Activated naive CD4-positive, alpha-beta T cell treated with anti-CD3 and anti-CD28 coated beads, Interleukin-2, amount 10 ng/mL, durations not matched to agents 7 days and 5 days (primary cell): Measurements from ENCODE around the gene TAF13.
"Not testable (repeated sequence)": the region's sequence is repeated elsewhere in the genome, so short reads cannot be mapped to it uniquely, and the experiment has no call there.

Source experiments
- CTCF ChIA-PET: fragments of 350-600 bp; sonication (Branson Sonifier 250); formaldehyde crosslinking; loops from one replicate; lab custom pipeline; 2021; ENCODE audit warnings: antibody characterized with exemption; lab: Charles Lee
- DNase-seq: peaks from one replicate; pipeline ENCODE4 v3.0.0-alpha.2; 2020
- H3K27ac Mint-ChIP-seq: one replicate; pipeline ENCODE4 v1.8.0; 2021; ENCODE audit warnings: mild to moderate bottlenecking, moderate library complexity, mixed read lengths
- H3K27me3 Mint-ChIP-seq: one replicate; pipeline ENCODE4 v1.8.0; 2021; ENCODE audit warnings: mild to moderate bottlenecking, mixed read lengths
- H3K36me3 Mint-ChIP-seq: one replicate; pipeline ENCODE4 v1.8.0; 2021; ENCODE audit warnings: mixed read lengths
- H3K4me1 Mint-ChIP-seq: one replicate; pipeline ENCODE4 v1.8.0; 2021; ENCODE audit warnings: mixed read lengths
- H3K4me3 Mint-ChIP-seq: one replicate; pipeline ENCODE4 v1.8.0; 2021; ENCODE audit warnings: mild to moderate bottlenecking, moderate library complexity, mixed read lengths
- H3K9me3 Mint-ChIP-seq: one replicate; pipeline ENCODE4 v1.8.0; 2021; ENCODE audit warnings: mixed read lengths

TAF13 gene

DNA sequence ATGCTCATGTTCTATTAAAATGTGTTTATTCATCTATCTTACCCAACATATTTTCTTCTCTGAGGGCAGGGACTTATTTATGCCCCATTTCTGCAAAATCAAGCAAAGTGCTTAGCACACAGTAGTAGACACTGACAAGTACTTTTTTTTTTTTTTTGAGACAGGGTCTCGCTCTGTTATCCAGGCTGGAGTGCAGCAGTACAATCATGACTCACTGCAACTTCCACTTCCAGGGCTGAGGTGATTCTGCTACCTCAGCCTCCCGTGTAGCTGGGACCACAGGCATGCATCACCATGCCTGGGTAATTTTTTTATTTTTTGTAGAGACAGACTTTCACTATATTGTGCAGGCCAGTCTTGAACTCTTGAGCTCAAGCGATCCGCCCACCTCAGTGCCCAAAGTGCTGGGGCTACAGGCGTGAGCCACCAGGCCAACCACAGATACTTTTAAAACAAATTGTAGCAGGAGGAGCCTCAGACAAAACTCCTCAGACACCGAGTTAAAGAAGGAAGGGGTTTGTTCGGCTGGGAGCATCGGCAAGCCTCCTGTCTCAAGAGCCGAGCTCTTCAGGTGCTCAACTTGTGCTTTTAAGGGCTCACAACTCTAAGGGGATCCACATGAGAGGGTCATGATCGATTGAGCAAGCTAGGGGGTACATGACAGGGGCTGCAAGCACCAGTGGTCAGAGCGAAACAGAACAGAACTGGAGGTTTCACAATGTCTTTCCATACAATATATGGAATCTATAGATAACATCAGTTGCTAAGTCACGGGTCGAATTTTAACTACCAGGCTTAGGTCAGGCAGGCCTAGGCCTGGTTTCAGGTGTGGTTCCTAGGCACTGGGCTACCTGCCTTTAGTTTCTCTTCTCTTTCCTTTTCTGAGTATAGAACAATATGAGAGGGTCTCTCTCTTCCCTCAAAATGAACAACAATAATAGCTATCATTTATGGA lies 9.0 kb upstream of the TAF13 start:
- H3K9me3 Mint-ChIP-seq: no peaks in the 10 kb centered on the region
- no peak overlapping the region for H3K27ac Mint-ChIP-seq
- H3K4me1 Mint-ChIP-seq: peaks cover 10% of the 10 kb centered on the region
- H3K36me3 Mint-ChIP-seq: peaks cover 6% of the 10 kb centered on the region
- CTCF ChIA-PET: interaction anchor here (1.4 to 1.7 kb wide), 2 partner anchors 28 to 109 kb away, joined by 4 to 5 read pairs; no protein-coding TSS in a partner anchor
- H3K4me3 Mint-ChIP-seq: no peak overlapping the region
- no peak for DNase-seq
- H3K27me3 Mint-ChIP-seq: peaks cover 7% of the 10 kb centered on the region

DNA sequence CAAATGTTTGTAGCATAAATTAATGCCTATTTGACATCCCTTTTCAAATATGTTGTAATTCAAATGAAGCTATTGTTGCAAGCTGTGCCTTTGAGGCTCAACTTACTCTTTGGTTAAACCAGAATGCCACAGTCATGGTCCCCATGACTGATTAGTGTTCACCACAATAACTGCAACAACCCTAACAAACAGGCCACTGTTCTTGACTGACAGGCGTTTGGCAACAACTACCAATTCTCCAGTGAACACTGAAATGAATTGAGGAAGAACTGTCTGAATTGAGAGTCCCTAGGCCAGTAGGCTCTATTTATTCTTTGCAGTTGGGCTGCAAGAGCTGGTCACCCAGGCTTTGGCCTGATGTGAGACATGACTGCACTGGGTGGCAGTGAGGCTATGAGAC lies 8.1 kb upstream of the TAF13 start:
- no peak for DNase-seq
- H3K4me3 Mint-ChIP-seq: no peak overlapping the region
- no peak overlapping the region for H3K27ac Mint-ChIP-seq
- H3K27me3 Mint-ChIP-seq: peaks cover 7% of the 10 kb centered on the region
- no peaks in the 10 kb centered on the region for H3K9me3 Mint-ChIP-seq
- CTCF ChIA-PET: interaction anchor here (1.4 to 1.7 kb wide), 2 partner anchors 29 to 110 kb away, joined by 4 to 5 read pairs; no protein-coding TSS in a partner anchor
- H3K36me3 Mint-ChIP-seq: peaks cover under 1% of the 10 kb centered on the region
- H3K4me1 Mint-ChIP-seq: peaks cover under 1% of the 10 kb centered on the region

DNA sequence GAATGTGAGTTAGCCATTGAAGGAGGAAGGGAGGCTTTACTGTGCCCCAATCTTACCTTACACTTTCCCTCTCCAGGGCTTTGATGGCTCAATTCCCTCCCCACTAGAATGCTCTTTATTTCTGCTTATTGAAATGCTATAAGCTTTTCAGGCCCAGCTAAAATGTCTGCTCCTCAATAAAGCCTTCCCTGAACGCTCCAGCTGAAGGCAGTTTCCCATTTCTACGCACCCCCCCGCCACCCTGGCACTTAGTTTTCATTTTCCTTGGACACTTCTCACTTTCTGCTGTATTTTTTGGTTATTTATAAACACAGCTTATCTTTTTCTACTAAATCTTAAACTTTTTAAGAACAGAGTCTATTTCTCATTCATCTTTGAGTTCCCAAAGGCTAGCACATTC lies 7.7 kb upstream of the TAF13 start:
- no peak overlapping the region for H3K4me3 Mint-ChIP-seq

DNA sequence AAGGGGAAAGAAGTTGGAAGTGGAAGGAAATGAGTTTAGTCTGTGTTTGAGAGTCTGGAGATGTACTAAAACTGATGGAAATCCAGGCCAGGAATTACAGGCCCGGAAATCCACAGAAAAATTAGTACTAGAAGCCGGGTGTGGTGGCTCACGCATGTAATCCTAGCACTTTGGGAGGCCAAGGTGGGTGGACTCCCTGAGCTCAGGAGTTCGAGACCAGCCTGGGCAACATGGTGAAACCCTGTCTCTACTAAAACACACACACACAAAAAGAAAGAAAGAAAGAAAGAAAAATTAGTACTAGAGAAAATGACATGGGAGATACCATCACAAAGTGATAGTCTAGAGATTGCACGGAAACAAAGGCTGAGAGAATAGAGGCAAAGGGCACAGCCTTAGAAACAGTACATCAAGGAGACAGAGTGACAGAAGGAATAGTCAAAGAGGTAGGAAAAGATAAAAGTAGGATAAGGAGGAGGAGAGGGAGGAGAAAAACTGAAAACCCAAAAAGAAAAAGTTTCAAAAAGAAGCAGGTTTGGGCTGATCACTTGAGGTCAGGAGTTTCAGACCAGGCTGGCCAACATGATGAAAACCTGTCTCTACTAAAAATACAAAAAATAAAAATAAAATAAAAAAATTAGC lies 4.8 kb upstream of the TAF13 start:
- Mint-ChIP-seq H3K4me3 (no peak overlapping the region), H3K4me1 (peaks cover 11% of the 10 kb centered on the region), H3K27ac (no peak overlapping the region), H3K36me3 (peaks cover 5% of the 10 kb centered on the region), H3K9me3 (no peaks in the 10 kb centered on the region), H3K27me3 (peaks cover 7% of the 10 kb centered on the region)
- CTCF ChIA-PET: no interaction called here
- DNase-seq: no peak

More for the DNA sequence above, 7.7 kb upstream of the TAF13 start:
- DNase-seq: no peak
- Mint-ChIP-seq H3K27me3 (peaks cover 7% of the 10 kb centered on the region), H3K4me1 (no peaks in the 10 kb centered on the region), H3K36me3 (no peaks in the 10 kb centered on the region), H3K27ac (no peak overlapping the region), H3K9me3 (no peaks in the 10 kb centered on the region)
- CTCF ChIA-PET: interaction anchor here (1.4 kb wide), 1 partner anchor 30 kb away, joined by 4 read pairs; no protein-coding TSS in a partner anchor

DNA sequence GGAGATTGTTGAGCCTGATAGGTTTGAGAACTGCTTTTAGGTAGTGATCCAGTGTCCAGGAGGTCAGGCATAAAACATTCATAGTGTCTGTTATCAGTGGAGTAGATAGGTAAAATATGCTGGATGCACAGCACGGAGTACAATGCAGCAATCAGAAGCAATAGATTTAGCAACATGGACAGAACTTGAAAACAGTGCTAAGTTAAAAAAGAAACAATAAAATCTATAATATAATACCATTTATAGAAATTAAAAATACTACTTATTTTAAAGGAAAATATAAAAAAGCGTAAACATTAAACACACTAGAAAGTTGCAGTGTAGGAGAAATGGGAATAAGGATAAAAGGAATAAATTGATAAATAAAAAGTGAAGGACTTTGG lies 3.4 kb upstream of the TAF13 start:
- H3K4me3 Mint-ChIP-seq: no peak overlapping the region
- H3K27me3 Mint-ChIP-seq: peaks cover 7% of the 10 kb centered on the region
- CTCF ChIA-PET: no interaction called here
- peaks cover 23% of the 10 kb centered on the region for H3K4me1 Mint-ChIP-seq
- no peak overlapping the region for H3K27ac Mint-ChIP-seq
- peaks cover 8% of the 10 kb centered on the region for H3K36me3 Mint-ChIP-seq
- H3K9me3 Mint-ChIP-seq: no peaks in the 10 kb centered on the region
- no peak for DNase-seq

DNA sequence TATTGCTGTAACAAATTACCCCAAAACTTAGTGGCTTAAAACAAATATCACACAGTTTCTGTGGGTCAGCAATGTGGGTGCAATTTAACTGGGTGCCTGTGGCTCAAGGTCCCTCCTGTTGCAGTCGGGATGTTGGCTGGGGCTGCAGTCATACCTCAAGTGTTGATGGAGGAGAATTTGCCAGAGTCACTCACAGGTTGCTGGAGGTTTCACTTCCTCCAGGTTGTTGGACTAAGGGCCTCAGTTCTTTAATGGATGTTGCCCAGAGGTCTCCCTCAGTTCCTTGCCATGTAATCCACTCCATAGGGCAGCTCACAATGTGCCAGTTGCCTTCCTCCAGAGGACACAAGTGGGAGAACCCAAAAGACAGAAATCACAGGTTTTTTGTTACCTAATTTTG lies 2.5 kb upstream of the TAF13 start:
- DNase-seq: no peak
- Mint-ChIP-seq H3K4me3 (no peak overlapping the region), H3K9me3 (no peaks in the 10 kb centered on the region), H3K27me3 (peaks cover 7% of the 10 kb centered on the region), H3K27ac (no peak overlapping the region), H3K4me1 (peaks cover 24% of the 10 kb centered on the region), H3K36me3 (peaks cover 8% of the 10 kb centered on the region)
- CTCF ChIA-PET: no interaction called here

DNA sequence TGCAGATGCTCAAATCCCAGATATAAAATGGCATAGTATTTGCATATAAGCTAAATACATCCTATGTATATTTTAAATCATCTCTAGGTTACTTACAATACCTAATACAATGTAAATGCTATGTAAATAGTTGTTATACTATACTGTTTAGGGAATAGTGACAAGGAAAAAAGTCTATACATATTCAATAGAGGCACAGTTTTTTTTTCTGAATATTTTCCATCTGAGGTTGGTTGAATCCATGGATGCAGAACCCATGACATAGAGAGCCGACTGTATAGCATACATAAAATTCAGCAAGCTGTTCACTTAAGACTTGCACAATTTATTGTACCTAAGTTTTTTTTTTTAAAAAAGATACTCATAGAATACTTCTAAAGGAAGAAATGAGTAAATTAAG lies 6.5 kb downstream of the TAF13 start:
- peaks cover 3% of the 10 kb centered on the region for H3K4me1 Mint-ChIP-seq
- no peak overlapping the region for H3K4me3 Mint-ChIP-seq
- no peaks in the 10 kb centered on the region for H3K27me3 Mint-ChIP-seq
- H3K36me3 Mint-ChIP-seq: peaks cover 23% of the 10 kb centered on the region
- CTCF ChIA-PET: interaction anchor here (1.0 kb wide), 1 partner anchor 18 kb away, joined by 3 read pairs; no protein-coding TSS in a partner anchor
- H3K9me3 Mint-ChIP-seq: no peaks in the 10 kb centered on the region
- no peak overlapping the region for H3K27ac Mint-ChIP-seq
- no peak for DNase-seq

DNA sequence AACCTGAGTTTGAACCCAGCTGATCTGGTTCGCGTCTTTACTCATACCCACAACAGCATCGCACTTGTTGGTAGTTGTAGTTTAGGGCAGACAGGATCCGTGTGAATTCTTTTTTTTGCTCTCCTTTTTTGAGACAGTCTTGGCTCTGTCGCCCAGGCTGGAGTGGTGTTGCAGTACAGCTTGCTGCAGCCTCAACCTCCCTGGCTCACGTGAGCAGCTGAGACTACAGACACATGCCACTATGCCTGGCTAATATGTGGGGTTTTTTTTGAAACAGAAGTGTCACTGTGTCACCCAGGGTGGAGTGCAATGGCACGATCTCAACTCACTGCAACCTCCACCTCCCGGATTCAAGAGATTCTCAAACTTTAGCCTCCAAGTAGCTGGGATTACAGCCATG lies 7.9 kb downstream of the TAF13 start:
- Mint-ChIP-seq H3K4me3 (no peak overlapping the region), H3K4me1 (peaks cover 2% of the 10 kb centered on the region), H3K9me3 (no peaks in the 10 kb centered on the region), H3K27me3 (no peaks in the 10 kb centered on the region), H3K36me3 (peaks cover 21% of the 10 kb centered on the region), H3K27ac (no peak overlapping the region)
- CTCF ChIA-PET: no interaction called here
- DNase-seq: no peak

DNA sequence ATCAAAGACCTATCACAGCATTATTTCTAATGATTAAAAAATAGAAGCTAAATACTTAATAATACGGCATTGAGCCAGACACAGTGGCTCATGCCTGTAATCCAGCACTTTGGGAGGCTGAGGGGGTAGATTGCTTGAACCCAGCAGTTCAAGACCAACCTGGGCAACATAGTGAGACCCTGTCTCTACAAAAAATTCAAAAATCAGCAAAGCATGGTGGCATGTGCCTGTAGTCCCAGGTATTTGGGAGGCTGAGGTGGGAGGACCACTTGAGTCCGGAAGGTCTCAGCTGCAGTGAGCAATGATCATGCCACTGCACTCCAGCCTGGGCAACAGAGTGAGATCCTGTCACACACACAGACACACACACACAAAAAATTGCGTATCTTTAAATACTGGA lies 10.7 kb downstream of the TAF13 start:
- H3K27ac Mint-ChIP-seq: no peak overlapping the region
- H3K9me3 Mint-ChIP-seq: no peaks in the 10 kb centered on the region
- H3K36me3 Mint-ChIP-seq: peaks cover 14% of the 10 kb centered on the region
- H3K4me3 Mint-ChIP-seq: no peak overlapping the region
- CTCF ChIA-PET: no interaction called here
- no peaks in the 10 kb centered on the region for H3K27me3 Mint-ChIP-seq
- no peak for DNase-seq
- H3K4me1 Mint-ChIP-seq: no peaks in the 10 kb centered on the region

DNA sequence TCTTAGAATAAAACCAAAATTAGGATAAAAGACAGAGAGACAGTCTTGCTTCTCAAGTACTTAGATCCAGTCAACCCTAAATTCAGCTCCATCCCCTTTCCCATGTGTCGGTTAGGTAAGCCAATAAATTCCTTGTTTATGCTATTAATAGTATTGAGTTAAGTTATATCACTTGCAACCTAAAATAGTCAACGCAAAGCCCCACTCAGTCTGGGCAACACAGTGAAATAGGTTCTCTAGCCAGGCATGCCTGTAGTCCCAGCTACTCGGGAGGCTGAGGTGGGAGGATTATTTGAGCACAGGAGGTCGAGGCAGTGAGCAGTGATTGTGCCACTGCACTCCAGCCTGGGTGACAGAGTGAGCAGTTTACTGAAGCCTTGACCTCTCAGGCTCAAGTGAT lies 14.6 kb downstream of the TAF13 start:
- Mint-ChIP-seq H3K4me3 (no peak overlapping the region), H3K27me3 (no peaks in the 10 kb centered on the region), H3K9me3 (no peaks in the 10 kb centered on the region), H3K4me1 (no peaks in the 10 kb centered on the region), H3K27ac (no peak overlapping the region), H3K36me3 (peaks cover 9% of the 10 kb centered on the region)
- DNase-seq: no peak
- CTCF ChIA-PET: interaction anchor here (1.2 kb wide), 1 partner anchor 16 kb away, joined by 3 read pairs; no protein-coding TSS in a partner anchor

DNA sequence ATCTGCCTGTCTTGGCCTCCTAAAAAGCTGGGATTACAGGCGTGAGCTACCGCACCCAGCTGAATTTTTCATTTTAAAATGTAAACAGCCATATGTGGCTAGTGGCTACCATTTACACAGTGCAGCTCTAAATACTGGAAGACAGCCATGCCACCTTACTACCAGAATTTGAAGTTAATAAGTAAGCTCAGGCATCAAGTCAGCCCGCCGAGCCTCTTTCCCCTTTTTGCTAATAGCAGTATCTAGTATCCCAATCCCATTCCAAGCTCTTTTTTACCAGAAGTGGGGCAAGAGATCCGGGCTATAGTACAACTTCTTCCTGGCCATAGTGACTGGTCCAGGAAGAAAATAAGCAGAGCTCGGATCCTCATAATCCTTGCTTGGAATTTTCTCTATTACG lies 15.1 kb downstream of the TAF13 start:
- H3K36me3 Mint-ChIP-seq: peaks cover 9% of the 10 kb centered on the region
- no peak for DNase-seq
- no peak overlapping the region for H3K4me3 Mint-ChIP-seq
- H3K27ac Mint-ChIP-seq: no peak overlapping the region
- no peaks in the 10 kb centered on the region for H3K27me3 Mint-ChIP-seq
- H3K4me1 Mint-ChIP-seq: no peaks in the 10 kb centered on the region
- no peaks in the 10 kb centered on the region for H3K9me3 Mint-ChIP-seq
- CTCF ChIA-PET: interaction anchor here (1.2 kb wide), 1 partner anchor 16 kb away, joined by 3 read pairs; no protein-coding TSS in a partner anchor

DNA sequence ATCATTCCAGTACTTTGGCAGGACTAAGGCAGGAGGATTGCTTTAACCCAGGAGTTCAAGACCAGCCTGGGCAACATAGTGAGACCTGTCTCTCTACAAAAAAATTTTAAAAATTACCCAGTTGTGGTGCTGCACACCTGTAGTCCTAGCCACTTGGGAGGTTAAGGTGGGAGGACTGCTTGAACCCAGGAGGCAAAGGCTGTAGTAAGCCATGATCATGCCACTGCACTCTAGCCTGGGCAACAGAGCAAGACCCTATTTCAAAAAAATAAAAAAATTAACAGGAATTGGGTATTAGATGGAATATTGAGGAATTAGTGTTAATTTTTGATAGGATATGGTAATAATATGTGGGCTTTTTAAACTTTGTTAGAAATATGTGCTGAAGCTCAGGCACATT lies 16.8 kb downstream of the TAF13 start:
- H3K36me3 Mint-ChIP-seq: peaks cover 2% of the 10 kb centered on the region
- H3K4me1 Mint-ChIP-seq: no peaks in the 10 kb centered on the region
- H3K27me3 Mint-ChIP-seq: no peaks in the 10 kb centered on the region
- H3K27ac Mint-ChIP-seq: no peak overlapping the region
- no peaks in the 10 kb centered on the region for H3K9me3 Mint-ChIP-seq
- H3K4me3 Mint-ChIP-seq: no peak overlapping the region
- CTCF ChIA-PET: interaction anchor here (0.6 kb wide), 1 partner anchor 189 kb away, joined by 3 read pairs; no protein-coding TSS in a partner anchor
- no peak for DNase-seq

DNA sequence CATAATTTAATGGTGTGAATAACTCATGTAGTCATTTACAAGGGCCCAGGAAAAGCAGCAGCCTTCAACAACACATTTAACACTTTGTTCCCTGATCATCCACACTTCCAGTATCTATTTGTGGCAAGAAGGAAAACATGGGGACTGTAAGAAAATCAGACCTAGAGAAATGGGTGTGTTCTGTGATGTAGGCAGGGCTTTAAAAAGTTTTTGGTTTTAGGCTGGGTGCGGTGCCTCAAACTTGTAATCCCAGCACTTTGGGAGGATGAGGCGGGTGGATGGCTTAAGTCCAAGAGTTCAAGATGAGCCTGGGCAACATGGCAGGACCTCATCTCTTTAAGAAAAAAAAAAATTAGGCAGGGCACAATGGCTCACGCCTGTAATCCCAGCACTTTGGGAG lies 19.7 kb downstream of the TAF13 start:
- Mint-ChIP-seq H3K9me3 (no peaks in the 10 kb centered on the region), H3K27ac (no peak overlapping the region), H3K36me3 (no peaks in the 10 kb centered on the region), H3K27me3 (peaks cover 6% of the 10 kb centered on the region), H3K4me1 (no peaks in the 10 kb centered on the region), H3K4me3 (no peak overlapping the region)
- DNase-seq: no peak
- CTCF ChIA-PET: no interaction called here

DNA sequence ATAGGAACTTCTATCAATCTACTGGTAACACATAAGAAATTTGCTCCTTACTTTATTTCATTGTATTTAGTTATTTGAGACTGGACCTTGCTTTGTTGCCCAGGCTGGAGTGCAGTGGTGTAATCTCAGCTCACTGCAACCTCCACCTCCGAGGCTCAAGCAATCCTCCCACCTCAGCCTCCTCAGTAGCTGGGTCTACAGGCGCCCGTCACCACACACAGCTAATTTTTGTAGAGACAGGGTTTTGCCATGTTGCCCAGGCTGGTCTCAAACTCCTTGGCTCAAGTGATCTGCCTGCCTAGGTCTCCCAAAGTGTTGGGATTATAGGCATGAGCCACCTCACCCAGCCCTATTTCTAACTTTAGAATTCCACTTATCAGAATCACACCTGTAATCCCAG lies 23.7 kb downstream of the TAF13 start:
- H3K27ac Mint-ChIP-seq, H3K4me3 Mint-ChIP-seq, H3K36me3 Mint-ChIP-seq, DNase-seq, H3K4me1 Mint-ChIP-seq, H3K9me3 Mint-ChIP-seq, CTCF ChIA-PET, H3K27me3 Mint-ChIP-seq: not testable (repeated sequence)
